IMR-90 (cell line): ENCODE results near the gene ZNF573. TPM values are rescaled to one million over a fixed set of nuclear protein-coding genes. Genes with fewer than 3 reads are reported as not detected.

Experiments used
- ATAC-seq: fragments of 200-7000 bp; cut with Tn5 transposase; 2 replicates; pipeline ENCODE4 v1.9.1; 2020; ENCODE audit warnings: low read depth, mild to moderate bottlenecking, moderate library complexity
- BruUV-seq: library from RNA; stranded (reverse); fragments of 400-500 nt; replicated peaks from 2 replicates; lab custom pipeline; 2021; lab: Mats Ljungman, UMichigan
- CTCF ChIA-PET: fragments of 300-600 bp; formaldehyde crosslinking; extraction: SDS; loops from one replicate; lab custom pipeline; 2021; ENCODE audit warnings: antibody characterized with exemption; lab: Yijun Ruan, JAX
- POLR2A ChIA-PET: fragments of 300-600 bp; sonication (Branson Sonifier 250); formaldehyde crosslinking; loops from one replicate; lab custom pipeline; 2022; ENCODE audit warnings: antibody characterized with exemption; ENCODE audit not compliant: unreplicated experiment; lab: Charles Lee
- DNase-seq: peaks from one replicate; pipeline ENCODE4 v3.0.0; 2013
- H2AFZ ChIP-seq: replicated peaks from 2 replicates; pipeline ENCODE3; 2013; ENCODE audit warnings: low read length, mild to moderate bottlenecking; ENCODE audit not compliant: poor library complexity
- H2AK5ac ChIP-seq: 2 replicates; pipeline ENCODE4 v1.6.1; 2013; ENCODE audit warnings: low read depth, low read length, inconsistent platforms
- H2AK9ac ChIP-seq: replicated peaks from 2 replicates; pipeline ENCODE3; 2013; ENCODE audit warnings: mild to moderate bottlenecking, low read depth, low read length, moderate library complexity; ENCODE audit not compliant: poor library complexity
- H2BK120ac ChIP-seq: 2 replicates; pipeline ENCODE4 v1.6.1; 2013; ENCODE audit warnings: low read depth, low read length, inconsistent platforms
- H2BK15ac ChIP-seq: 3 replicates; pipeline ENCODE4 v1.6.1; 2013; ENCODE audit warnings: low read depth, low read length, inconsistent platforms
- H2BK20ac ChIP-seq: 2 replicates; pipeline ENCODE4 v1.6.1; 2013; ENCODE audit warnings: low read depth, mild to moderate bottlenecking, inconsistent platforms, low read length, moderate library complexity
- H2BK5ac ChIP-seq: 2 replicates; pipeline ENCODE4 v1.6.1; 2013; ENCODE audit warnings: mild to moderate bottlenecking, low read depth, low read length, inconsistent platforms; ENCODE audit not compliant: poor library complexity, severe bottlenecking
- H3K14ac ChIP-seq: replicated peaks from 2 replicates; pipeline ENCODE4 v1.6.1; 2013; ENCODE audit warnings: low read depth, low read length, inconsistent platforms
- H3K18ac ChIP-seq: 2 replicates; pipeline ENCODE4 v1.6.1; 2013; ENCODE audit warnings: low read depth, low read length, control low read depth
- H3K23ac ChIP-seq: 2 replicates; pipeline ENCODE4 v1.6.1; 2013; ENCODE audit warnings: low read depth, low read length, inconsistent platforms
- H3K27ac ChIP-seq: 2 replicates; pipeline ENCODE4 v1.5.1; 2013; ENCODE audit warnings: mild to moderate bottlenecking, control low read depth, low read length; ENCODE audit not compliant: insufficient read depth
- H3K27me3 ChIP-seq: 2 replicates; pipeline ENCODE4 v1.6.1; 2013; ENCODE audit warnings: low read length; ENCODE audit not compliant: control insufficient read depth, insufficient read depth
- H3K36me3 ChIP-seq: 2 replicates; pipeline ENCODE4 v1.6.1; 2013; ENCODE audit warnings: low read length, mixed read lengths; ENCODE audit not compliant: control insufficient read depth, insufficient read depth
- H3K4ac ChIP-seq: 2 replicates; pipeline ENCODE4 v1.6.1; 2013; ENCODE audit warnings: low read depth, low read length, inconsistent platforms
- H3K4me1 ChIP-seq: 2 replicates; pipeline ENCODE4 v1.6.1; 2013; ENCODE audit warnings: low read length, mixed read lengths; ENCODE audit not compliant: control insufficient read depth, insufficient read depth
- H3K4me2 ChIP-seq: 2 replicates; pipeline ENCODE4 v1.6.1; 2013; ENCODE audit warnings: low read depth, mild to moderate bottlenecking, control low read depth, low read length, moderate library complexity
- H3K4me3 ChIP-seq: 2 replicates; pipeline ENCODE4 v1.5.1; 2013; ENCODE audit warnings: low read depth, mild to moderate bottlenecking, control low read depth, low read length, moderate library complexity; ENCODE audit not compliant: insufficient read depth
- H3K56ac ChIP-seq: 2 replicates; pipeline ENCODE4 v1.6.1; 2013; ENCODE audit warnings: low read length, inconsistent platforms; ENCODE audit not compliant: insufficient read depth; ENCODE audit errors: extremely low read depth
- H3K79me1 ChIP-seq, 2 experiments: 2 replicates each; pipeline ENCODE4 v1.6.1; 2013; ENCODE audit warnings: low read length in 2 of 2, inconsistent platforms in 1 of 2, low read depth in 1 of 2
- H3K9ac ChIP-seq: 2 replicates; pipeline ENCODE4 v1.6.1; 2013; ENCODE audit warnings: low read depth, low read length, control low read depth
- H3K9me1 ChIP-seq: 2 replicates; pipeline ENCODE4 v1.6.1; 2013; ENCODE audit warnings: low read length, inconsistent platforms; ENCODE audit not compliant: insufficient read depth
- H3K9me3 ChIP-seq: 2 replicates; pipeline ENCODE4 v1.6.1; 2013; ENCODE audit warnings: low read length; ENCODE audit not compliant: control insufficient read depth, insufficient read depth
- H4K20me1 ChIP-seq: 2 replicates; pipeline ENCODE4 v1.6.1; 2013; ENCODE audit warnings: low read length, inconsistent platforms; ENCODE audit not compliant: insufficient read depth
- H4K5ac ChIP-seq: 2 replicates; pipeline ENCODE4 v1.6.1; 2013; ENCODE audit warnings: mild to moderate bottlenecking, low read depth, low read length, control low read depth
- H4K8ac ChIP-seq, 2 experiments: 2 replicates each; pipeline ENCODE4 v1.6.1; 2013; ENCODE audit warnings: low read depth in 2 of 2, low read length in 2 of 2, control low read depth in 1 of 2, inconsistent platforms in 1 of 2
- H4K91ac ChIP-seq: 2 replicates; pipeline ENCODE4 v1.6.1; 2013; ENCODE audit warnings: low read depth, low read length, inconsistent platforms; ENCODE audit not compliant: insufficient read depth
- BHLHE40 ChIP-seq: fragments of 150-350 bp; IDR thresholded peaks from 2 replicates; pipeline ENCODE4 v1.6.1; 2016; ENCODE audit warnings: mild to moderate bottlenecking, low read depth, low read length
- CEBPB ChIP-seq: IDR thresholded peaks from 2 replicates; pipeline ENCODE4 v1.6.1; 2012; ENCODE audit warnings: low read depth, low read length, improper control_type of control experiment
- CHD1 ChIP-seq: IDR thresholded peaks from 2 replicates; pipeline ENCODE4 v1.6.1; 2012; ENCODE audit warnings: low read depth, low read length, improper control_type of control experiment
- FOS ChIP-seq: fragments of 150-350 bp; IDR thresholded peaks from 2 replicates; pipeline ENCODE4 v1.6.1; 2016; ENCODE audit warnings: low read depth, low read length
- MAFK ChIP-seq: IDR thresholded peaks from 2 replicates; pipeline ENCODE4 v1.6.1; 2012; ENCODE audit warnings: low read depth, low read length, improper control_type of control experiment
- MAZ ChIP-seq: IDR thresholded peaks from 2 replicates; pipeline ENCODE4 v1.6.1; 2012; ENCODE audit warnings: low read depth, mild to moderate bottlenecking, low read length, improper control_type of control experiment, moderate library complexity, borderline replicate concordance
- MXI1 ChIP-seq: IDR thresholded peaks from 2 replicates; pipeline ENCODE4 v1.6.1; 2012; ENCODE audit warnings: low read depth, mild to moderate bottlenecking, low read length, moderate library complexity, borderline replicate concordance
- POLR2A ChIP-seq: IDR thresholded peaks from 2 replicates; pipeline ENCODE4 v1.6.1; 2012; ENCODE audit warnings: mild to moderate bottlenecking, low read depth, low read length
- RAD21 ChIP-seq: IDR thresholded peaks from 2 replicates; pipeline ENCODE4 v1.6.1; 2012; ENCODE audit warnings: low read length, improper control_type of control experiment
- RCOR1 ChIP-seq: IDR thresholded peaks from 2 replicates; pipeline ENCODE4 v1.6.1; 2012; ENCODE audit warnings: mild to moderate bottlenecking, low read length, improper control_type of control experiment; ENCODE audit not compliant: insufficient replicate concordance
- SMC3 ChIP-seq: fragments of 150-350 bp; IDR thresholded peaks from 2 replicates; pipeline ENCODE4 v1.6.1; 2016; ENCODE audit warnings: low read depth, mild to moderate bottlenecking, antibody characterized with exemption, low read length, moderate library complexity
- WGBS, 2 experiments: methylation state at CpG; one replicate each; pipeline versions ENCODE4 v1.1.5 to v1.1.7; 2013; ENCODE audit warnings: missing lambda C conversion rate in 2 of 2; ENCODE audit not compliant: insufficient read length in 1 of 2; ENCODE audit errors: extremely low coverage in 2 of 2; 5-methylcytosine and 5-hydroxymethylcytosine counted together
- dilution Hi-C: fragments of 300-500 bp; cut with HindIII; formaldehyde crosslinking; loops from one replicate; pipeline ENCODE4 v1.14.3; 2018; ENCODE audit warnings: low sequenced_read_pairs; ENCODE audit not compliant: unreplicated experiment
- in situ Hi-C: fragments of 300-500 bp; cut with MboI; formaldehyde crosslinking; loops from 3 replicates; pipeline ENCODE4 v1.14.3; 2019; ENCODE audit warnings: low sequenced_read_pairs, inconsistent platforms, mixed read lengths
- intact Hi-C: fragments of 100-400 bp; cut with micrococcal nuclease; formaldehyde crosslinking; loops from 2 replicates; pipeline ENCODE4 v1.10.0; 2022
- polyA plus RNA-seq, 3 experiments: library from polyadenylated mRNA; depleted of rRNA; stranded (reverse); fragments of >200 nt; gene quantifications; 2 replicates each; pipeline ENCODE4 v1.2.3, GENCODE V29; 2012; ENCODE audit warnings: low replicate concordance in 1 of 3
- total RNA-seq: library from RNA; depleted of rRNA; stranded (reverse); fragments of >200 nt; gene quantifications from 2 replicates; pipeline ENCODE4 v1.2.3, GENCODE V29; 2012
- TF ChIP-seq, protein P1 (sequence below): conservative IDR thresholded peaks from 2 replicates; pipeline ENCODE4 v1.5.1; 2012; ENCODE audit warnings: mild to moderate bottlenecking, low read depth, low read length, improper control_type of control experiment

The ZNF573 gene
- total and polyA plus RNA-seq, 2 of the 4 experiments (the other 2 are of a cell fraction), result 0.80 to 3.2 TPM

- Histone ChIP-seq H2BK20ac (no peak overlapping the region), H2AFZ (no peak overlapping the region), H3K4ac (no peak overlapping the region), H3K9ac (no peak overlapping the region), H3K4me2 (no peak overlapping the region), H3K9me1 (no peaks in the 10 kb centered on the region), H3K56ac (no peak overlapping the region), H3K23ac (no peak overlapping the region), H4K91ac (no peak overlapping the region), H2AK9ac (no peak overlapping the region), H3K4me3 (no peak overlapping the region), H3K27me3 (no peaks in the 10 kb centered on the region), H3K9me3 (peaks cover 21% of the 10 kb centered on the region), H4K8ac (no peak overlapping the region), H2AK5ac (no peak overlapping the region), H4K20me1 (no peaks in the 10 kb centered on the region), H3K36me3 (peaks cover 11% of the 10 kb centered on the region), H3K14ac (no peak overlapping the region), H2BK120ac (no peak overlapping the region), H3K18ac (no peak overlapping the region), H3K79me1 (no peaks in the 10 kb centered on the region), H4K5ac (no peak overlapping the region), H3K27ac (no peak overlapping the region), H2BK5ac (no peak overlapping the region), H3K4me1 (no peaks in the 10 kb centered on the region), H2BK15ac (no peak overlapping the region)
- TF ChIP-seq FOS, result no peak
- TF ChIP-seq MAZ, result no peak
- no peak for TF ChIP-seq RCOR1
- TF ChIP-seq SMC3, result no peak
- no peak for TF ChIP-seq MAFK
- no peak for TF ChIP-seq BHLHE40
- TF ChIP-seq CHD1, result no peak
- TF ChIP-seq MXI1, result no peak
- TF ChIP-seq RAD21, result no peak
- TF ChIP-seq, protein P1, sequence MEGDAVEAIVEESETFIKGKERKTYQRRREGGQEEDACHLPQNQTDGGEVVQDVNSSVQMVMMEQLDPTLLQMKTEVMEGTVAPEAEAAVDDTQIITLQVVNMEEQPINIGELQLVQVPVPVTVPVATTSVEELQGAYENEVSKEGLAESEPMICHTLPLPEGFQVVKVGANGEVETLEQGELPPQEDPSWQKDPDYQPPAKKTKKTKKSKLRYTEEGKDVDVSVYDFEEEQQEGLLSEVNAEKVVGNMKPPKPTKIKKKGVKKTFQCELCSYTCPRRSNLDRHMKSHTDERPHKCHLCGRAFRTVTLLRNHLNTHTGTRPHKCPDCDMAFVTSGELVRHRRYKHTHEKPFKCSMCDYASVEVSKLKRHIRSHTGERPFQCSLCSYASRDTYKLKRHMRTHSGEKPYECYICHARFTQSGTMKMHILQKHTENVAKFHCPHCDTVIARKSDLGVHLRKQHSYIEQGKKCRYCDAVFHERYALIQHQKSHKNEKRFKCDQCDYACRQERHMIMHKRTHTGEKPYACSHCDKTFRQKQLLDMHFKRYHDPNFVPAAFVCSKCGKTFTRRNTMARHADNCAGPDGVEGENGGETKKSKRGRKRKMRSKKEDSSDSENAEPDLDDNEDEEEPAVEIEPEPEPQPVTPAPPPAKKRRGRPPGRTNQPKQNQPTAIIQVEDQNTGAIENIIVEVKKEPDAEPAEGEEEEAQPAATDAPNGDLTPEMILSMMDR, result no peak
- no peak for TF ChIP-seq POLR2A
- no peak for TF ChIP-seq CEBPB
- dilution Hi-C loops, result no loop called here
- no CpG with 5 or more reads among the region's 6 CpGs for WGBS, 2 experiments
- POLR2A ChIA-PET, result no interaction called here
- BruUV-seq, result no TSS peak
- CTCF ChIA-PET, result no interaction called here
- in situ Hi-C loops, result no loop called here
- ATAC-seq (no peak), DNase-seq (no peak)
- intact Hi-C loops, result loop anchor here (10.0 kb wide), 1 partner anchor 233 kb away; the partner anchor contains the start of genes ZNF569 and ZNF570
These were observed 81.2 kb downstream of the ZNF573 start for GRCh38 chr19:37698216-37698615.
